ENCODE data around the gene ULBP3.
"Not testable (repeated sequence)": the region's sequence is repeated elsewhere in the genome, so short reads cannot be mapped to it uniquely, and the experiment has no call there.

- not testable (repeated sequence) for TF ChIP-seq CTCF (IDR thresholded peaks at IDR 0.05; ENCODE audit: insufficient read depth, low read length); SPI1 (IDR thresholded peaks at IDR 0.05; ENCODE audit: borderline replicate concordance, low read depth); POLR2AphosphoS5 (IDR thresholded peaks at IDR 0.05; ENCODE audit: low read depth)
These were observed 54.2 kb downstream of the ULBP3 start for GRCh38 chr6:150014623-150015280.
